ENCODE data around the gene FUCA2. TPM values are rescaled to one million over a fixed set of nuclear protein-coding genes. Genes with fewer than 3 reads are reported as not detected.
"Not testable (repeated sequence)": the region's sequence is repeated elsewhere in the genome, so short reads cannot be mapped to it uniquely, and the experiment has no call there.

Gene FUCA2
- total RNA-seq, 1 donor from 2014 or later: 58.7 TPM

DNA sequence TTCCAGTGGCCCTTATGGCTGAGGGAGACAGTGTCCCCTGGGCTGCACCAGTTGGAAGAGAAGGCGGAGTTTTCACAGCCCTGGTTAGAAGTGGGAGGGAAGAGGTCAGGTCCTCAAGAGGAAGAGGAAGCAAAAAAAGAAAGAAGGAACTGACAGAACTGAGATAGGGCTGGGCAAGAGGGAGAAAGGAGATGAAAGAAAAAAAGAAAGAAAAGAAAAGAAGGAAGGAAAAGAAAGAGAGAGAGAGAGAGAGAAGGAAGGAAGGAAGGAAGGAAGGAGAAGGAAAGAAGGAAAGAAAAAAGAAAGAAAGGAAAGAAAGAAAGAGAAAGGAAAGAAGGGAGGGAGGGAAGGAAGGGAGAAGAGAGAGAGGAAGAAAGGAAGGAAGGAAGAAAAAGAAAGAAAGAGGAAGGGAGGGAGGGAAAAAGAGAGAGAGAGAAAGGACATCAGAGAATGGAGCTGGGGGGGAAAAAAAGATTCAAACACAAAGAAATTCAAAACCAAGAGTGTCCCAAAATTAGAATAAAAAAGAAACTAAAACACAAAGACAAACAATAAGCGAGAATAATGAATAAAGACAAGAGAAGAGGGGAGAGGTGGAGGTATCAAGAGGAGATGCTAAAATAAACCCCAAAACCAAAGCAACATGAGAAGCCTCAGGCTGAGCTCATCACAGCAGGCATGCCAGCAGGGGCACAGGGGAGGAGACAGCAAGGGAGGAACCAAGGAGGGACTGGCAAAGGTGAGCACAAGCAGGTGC lies 5.3 kb upstream of the FUCA2 start:
- H3K27ac Mint-ChIP-seq (ENCODE audit: unreplicated experiment): no peak overlapping the region
- no peak for DNase-seq (ENCODE audit: extremely low spot score, unreplicated experiment)
- H3K4me1 Mint-ChIP-seq (ENCODE audit: unreplicated experiment): peaks cover 5% of the 10 kb centered on the region
- peaks cover 14% of the 10 kb centered on the region for H3K27me3 Mint-ChIP-seq (ENCODE audit: unreplicated experiment)
- H3K36me3 Mint-ChIP-seq (ENCODE audit: unreplicated experiment): no peaks in the 10 kb centered on the region
- no peak overlapping the region for H3K4me3 Mint-ChIP-seq (ENCODE audit: unreplicated experiment)
- H3K9me3 Mint-ChIP-seq (ENCODE audit: unreplicated experiment): no peaks in the 10 kb centered on the region
- TF ChIP-seq, protein P1, sequence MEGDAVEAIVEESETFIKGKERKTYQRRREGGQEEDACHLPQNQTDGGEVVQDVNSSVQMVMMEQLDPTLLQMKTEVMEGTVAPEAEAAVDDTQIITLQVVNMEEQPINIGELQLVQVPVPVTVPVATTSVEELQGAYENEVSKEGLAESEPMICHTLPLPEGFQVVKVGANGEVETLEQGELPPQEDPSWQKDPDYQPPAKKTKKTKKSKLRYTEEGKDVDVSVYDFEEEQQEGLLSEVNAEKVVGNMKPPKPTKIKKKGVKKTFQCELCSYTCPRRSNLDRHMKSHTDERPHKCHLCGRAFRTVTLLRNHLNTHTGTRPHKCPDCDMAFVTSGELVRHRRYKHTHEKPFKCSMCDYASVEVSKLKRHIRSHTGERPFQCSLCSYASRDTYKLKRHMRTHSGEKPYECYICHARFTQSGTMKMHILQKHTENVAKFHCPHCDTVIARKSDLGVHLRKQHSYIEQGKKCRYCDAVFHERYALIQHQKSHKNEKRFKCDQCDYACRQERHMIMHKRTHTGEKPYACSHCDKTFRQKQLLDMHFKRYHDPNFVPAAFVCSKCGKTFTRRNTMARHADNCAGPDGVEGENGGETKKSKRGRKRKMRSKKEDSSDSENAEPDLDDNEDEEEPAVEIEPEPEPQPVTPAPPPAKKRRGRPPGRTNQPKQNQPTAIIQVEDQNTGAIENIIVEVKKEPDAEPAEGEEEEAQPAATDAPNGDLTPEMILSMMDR (IDR thresholded peaks at IDR 0.05): no peak

DNA sequence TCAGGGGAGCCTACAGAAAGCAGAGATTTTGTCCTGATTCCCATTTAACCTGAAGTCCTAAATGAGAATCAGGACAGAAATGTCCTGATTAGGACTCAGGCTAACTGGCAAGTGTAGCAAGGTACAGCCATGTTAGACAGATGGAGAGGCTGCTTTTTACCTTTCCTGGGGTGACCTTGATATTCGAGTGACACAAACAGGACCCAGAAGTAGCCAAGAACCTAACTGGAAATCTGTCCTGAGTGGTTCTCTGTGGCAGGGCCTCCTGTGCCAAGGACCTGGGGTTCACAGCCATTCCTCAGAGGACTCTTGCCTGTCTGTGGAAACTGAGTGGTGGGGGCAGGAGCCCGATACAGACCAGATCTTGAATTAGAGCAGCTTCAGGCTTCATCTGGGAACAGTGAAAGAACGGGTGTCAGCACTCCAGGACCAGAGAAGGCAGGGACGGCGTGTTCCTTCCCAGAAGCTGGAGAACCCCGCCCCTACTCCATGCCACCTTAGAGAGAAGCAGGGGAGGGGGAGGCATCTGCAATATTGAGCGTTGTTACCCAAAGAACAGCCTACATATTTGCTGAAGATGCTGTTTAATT lies 4.3 kb upstream of the FUCA2 start:
- peaks cover 12% of the 10 kb centered on the region for H3K27me3 Mint-ChIP-seq (ENCODE audit: unreplicated experiment)

DNA sequence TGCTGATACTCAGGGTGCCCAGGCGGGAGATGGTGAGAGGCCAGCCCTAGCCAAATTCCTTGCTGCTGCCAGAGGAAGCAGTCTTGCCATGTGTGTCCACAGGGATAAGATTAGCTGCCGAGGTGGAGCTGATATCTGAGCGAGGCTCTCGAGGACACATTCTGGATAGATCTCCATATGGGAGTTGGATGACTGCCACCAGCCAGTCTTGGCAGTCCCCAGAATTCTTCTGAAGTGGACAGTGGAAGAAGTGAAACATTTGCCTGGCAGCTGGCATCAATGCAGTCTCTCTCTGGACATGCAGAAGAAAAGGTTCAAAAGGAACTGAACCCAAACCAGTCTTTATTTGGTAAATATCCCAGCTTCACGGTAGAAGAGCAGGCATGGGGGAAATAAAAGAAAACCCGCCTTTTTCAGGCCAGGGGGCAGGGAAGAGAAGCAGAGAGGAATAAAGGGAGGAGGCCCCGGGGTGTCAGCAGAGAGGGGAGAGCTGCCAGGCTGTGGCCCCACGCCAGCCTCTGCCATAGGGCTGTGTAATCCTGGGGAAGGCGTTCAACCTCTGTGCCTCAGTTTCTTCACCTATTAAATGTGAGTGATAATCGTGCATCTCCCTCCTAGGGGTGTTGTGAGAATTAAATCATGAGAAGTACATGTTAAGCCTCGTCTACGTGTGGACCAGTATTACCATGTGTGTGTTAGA lies 3.7 kb upstream of the FUCA2 start:
- Mint-ChIP-seq H3K27me3 (ENCODE audit: unreplicated experiment) (peaks cover 12% of the 10 kb centered on the region), H3K27ac (ENCODE audit: unreplicated experiment) (no peak overlapping the region), H3K4me3 (ENCODE audit: unreplicated experiment) (no peak overlapping the region), H3K36me3 (ENCODE audit: unreplicated experiment) (no peaks in the 10 kb centered on the region), H3K9me3 (ENCODE audit: unreplicated experiment) (no peaks in the 10 kb centered on the region), H3K4me1 (ENCODE audit: unreplicated experiment) (peaks cover 17% of the 10 kb centered on the region)
- no peak for DNase-seq (ENCODE audit: extremely low spot score, unreplicated experiment)
- TF ChIP-seq, protein P1 (IDR thresholded peaks at IDR 0.05): no peak

More for the DNA sequence above, 4.3 kb upstream of the FUCA2 start:
- Mint-ChIP-seq H3K36me3 (ENCODE audit: unreplicated experiment) (no peaks in the 10 kb centered on the region), H3K27ac (ENCODE audit: unreplicated experiment) (no peak overlapping the region), H3K4me3 (ENCODE audit: unreplicated experiment) (no peak overlapping the region), H3K9me3 (ENCODE audit: unreplicated experiment) (no peaks in the 10 kb centered on the region), H3K4me1 (ENCODE audit: unreplicated experiment) (peaks cover 12% of the 10 kb centered on the region)
- TF ChIP-seq, protein P1 (IDR thresholded peaks at IDR 0.05): no peak
- no peak for DNase-seq (ENCODE audit: extremely low spot score, unreplicated experiment)

DNA sequence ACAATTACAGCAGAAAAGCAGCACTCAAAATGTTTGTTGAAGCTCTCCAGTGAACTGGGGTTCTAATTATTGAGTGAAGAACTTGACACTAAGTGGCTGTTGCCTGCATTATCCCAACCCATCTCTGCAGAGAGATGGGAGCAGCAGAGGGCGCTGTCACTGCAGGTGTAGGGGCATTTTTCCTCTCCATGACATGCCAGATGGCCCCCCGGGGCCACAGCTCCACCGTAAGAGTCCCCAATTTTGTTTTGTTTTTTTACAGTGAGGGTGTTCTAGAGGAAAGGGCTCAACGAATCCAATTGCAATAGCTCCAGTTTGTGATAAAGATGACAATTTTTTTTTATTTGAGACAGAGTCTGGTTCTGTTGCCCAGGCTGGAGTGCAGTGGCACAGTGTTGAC lies 1.9 kb upstream of the FUCA2 start:
- Mint-ChIP-seq H3K27ac (ENCODE audit: unreplicated experiment) (no peak overlapping the region), H3K4me1 (ENCODE audit: unreplicated experiment) (peaks cover 29% of the 10 kb centered on the region), H3K36me3 (ENCODE audit: unreplicated experiment) (no peaks in the 10 kb centered on the region), H3K27me3 (ENCODE audit: unreplicated experiment) (peaks cover 12% of the 10 kb centered on the region), H3K9me3 (ENCODE audit: unreplicated experiment) (no peaks in the 10 kb centered on the region), H3K4me3 (ENCODE audit: unreplicated experiment) (peak overlapping the region; percentile 18)
- no peak for DNase-seq (ENCODE audit: extremely low spot score, unreplicated experiment)
- TF ChIP-seq, protein P1 (IDR thresholded peaks at IDR 0.05): peak; percentile 44

DNA sequence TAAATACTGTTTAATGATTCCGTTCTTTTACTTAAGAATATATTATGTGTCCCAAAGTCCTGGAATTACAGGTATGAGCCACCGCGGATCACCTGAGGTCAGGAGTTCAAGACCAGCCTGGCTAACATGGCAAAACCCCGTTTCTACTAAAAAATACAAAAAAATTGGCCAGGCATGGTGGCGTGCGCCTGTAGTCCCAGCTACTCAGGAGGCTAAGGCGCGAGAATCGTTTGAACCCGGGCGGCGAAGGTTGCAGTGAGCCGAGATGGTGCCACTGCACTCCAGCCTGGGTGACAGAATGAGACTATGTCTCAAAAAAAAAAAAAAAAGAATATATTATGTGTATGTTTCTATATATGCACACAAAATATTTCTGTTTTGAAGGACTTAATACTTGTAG lies 1.2 kb downstream of the FUCA2 start:
- not testable (repeated sequence) for H3K27ac Mint-ChIP-seq (ENCODE audit: unreplicated experiment); DNase-seq (ENCODE audit: extremely low spot score, unreplicated experiment); H3K9me3 Mint-ChIP-seq (ENCODE audit: unreplicated experiment); H3K27me3 Mint-ChIP-seq (ENCODE audit: unreplicated experiment)
- H3K4me3 Mint-ChIP-seq (ENCODE audit: unreplicated experiment): peak overlapping the region; percentile 88
- peaks cover 21% of the 10 kb centered on the region for H3K36me3 Mint-ChIP-seq (ENCODE audit: unreplicated experiment)
- H3K4me1 Mint-ChIP-seq (ENCODE audit: unreplicated experiment): peaks cover 25% of the 10 kb centered on the region
